Middle frontal gyrus (tissue), 1 donor: ENCODE results near the gene PPHLN1.

Source experiments
- DNase-seq: peaks from one replicate; pipeline ENCODE4 v3.0.0-alpha.2; 2015; ENCODE audit warnings: low spot score; ENCODE audit errors: extremely low spot score

The PPHLN1 gene

GRCh38 chr12:42477941-42478340 is 152.0 kb downstream of the PPHLN1 start:
- DNase-seq: no peak

DNA sequence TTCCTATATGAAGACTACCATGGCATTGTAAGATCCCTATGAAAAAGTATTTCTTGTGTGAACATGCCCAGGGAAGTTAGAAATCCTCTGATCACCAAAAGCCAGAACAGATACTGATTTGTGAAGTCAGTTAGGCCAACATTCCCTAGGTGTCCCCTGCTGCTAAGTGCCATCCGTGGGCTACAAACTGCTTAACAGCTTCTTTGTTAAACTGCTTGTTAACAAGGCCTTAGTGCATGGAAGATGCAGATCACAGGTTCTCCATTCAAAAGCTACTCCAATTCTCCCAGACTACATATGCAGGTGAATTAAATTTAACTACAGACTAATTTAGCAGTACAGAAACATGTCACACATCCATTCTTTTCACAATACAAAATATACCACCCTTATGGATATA is 155.4 kb downstream of the PPHLN1 start:
- no peak for DNase-seq

DNA sequence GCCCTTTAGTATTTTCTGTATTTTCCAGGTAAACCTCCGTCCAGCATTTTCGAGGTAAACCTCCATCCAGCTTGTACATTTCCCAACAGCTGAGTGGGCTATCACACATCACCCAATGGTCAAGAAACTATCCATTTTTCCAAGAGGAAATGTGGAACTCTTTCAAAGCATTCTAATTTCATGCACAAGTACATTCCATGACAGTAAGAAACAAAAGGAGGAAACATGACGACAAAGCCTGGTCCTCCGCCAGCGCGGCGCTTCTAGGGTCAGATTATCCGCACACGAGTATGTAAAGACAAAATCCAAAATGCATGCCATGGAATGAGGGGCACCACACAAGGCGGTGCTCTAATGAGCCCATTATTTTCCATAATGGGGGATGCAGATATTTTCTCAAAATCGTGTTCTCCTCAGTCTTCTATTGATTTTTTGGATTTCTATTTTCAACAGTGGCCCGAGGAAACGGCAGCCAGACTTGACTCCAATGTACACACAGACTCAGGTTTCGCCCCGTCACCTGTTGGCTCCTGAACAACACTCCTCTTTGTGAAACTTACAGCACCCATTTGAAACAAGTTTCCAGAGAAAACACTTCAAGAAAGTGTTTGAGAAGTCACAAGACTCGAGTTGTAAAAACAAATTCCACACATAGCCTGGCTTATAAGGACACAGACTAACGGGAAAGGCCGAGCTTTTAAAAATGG is 156.2 kb downstream of the PPHLN1 start:
- DNase-seq: no peak

GRCh38 chr12:42482748-42483520 is 157.0 kb downstream of the PPHLN1 start:
- no peak for DNase-seq

DNA sequence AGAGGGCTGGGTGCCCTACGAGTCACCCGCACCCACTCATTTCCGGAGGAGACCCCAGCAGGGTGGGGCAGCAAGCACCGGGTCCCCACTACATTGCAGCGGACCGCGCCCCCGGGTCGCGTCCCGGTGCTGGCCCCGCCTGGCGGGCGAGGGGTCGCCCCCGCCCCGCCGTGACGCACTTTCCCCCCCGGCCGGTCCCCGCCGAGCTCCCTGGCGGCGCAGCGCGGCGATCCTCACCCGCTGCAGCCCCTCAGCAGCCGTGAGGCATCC is 157.5 kb downstream of the PPHLN1 start:
- no peak for DNase-seq

DNA sequence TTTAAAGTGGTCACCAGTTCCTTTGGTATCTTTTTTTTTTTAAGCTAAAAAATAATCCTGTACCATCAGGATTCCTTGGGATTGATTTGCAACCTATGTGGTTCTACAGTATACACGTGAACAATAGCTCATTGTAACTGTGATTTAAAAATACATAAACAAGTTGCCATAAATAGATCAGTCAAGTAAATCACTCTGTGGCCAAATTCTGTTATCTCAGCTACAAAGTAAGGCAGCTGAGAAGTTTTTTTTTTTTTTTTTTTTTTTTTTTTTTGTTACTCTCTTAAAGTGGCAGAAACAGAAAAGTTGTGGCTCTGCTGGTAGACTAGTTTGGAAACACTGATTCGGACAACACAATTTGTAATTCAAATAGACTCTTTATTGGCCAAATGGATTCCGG is 159.0 kb downstream of the PPHLN1 start:
- no peak for DNase-seq

- DNase-seq: no peak
These were observed 159.9 kb downstream of the PPHLN1 start for GRCh38 chr12:42485823-42486222.

GRCh38 chr12:42486407-42486806 is 160.4 kb downstream of the PPHLN1 start:
- DNase-seq: no peak

DNA sequence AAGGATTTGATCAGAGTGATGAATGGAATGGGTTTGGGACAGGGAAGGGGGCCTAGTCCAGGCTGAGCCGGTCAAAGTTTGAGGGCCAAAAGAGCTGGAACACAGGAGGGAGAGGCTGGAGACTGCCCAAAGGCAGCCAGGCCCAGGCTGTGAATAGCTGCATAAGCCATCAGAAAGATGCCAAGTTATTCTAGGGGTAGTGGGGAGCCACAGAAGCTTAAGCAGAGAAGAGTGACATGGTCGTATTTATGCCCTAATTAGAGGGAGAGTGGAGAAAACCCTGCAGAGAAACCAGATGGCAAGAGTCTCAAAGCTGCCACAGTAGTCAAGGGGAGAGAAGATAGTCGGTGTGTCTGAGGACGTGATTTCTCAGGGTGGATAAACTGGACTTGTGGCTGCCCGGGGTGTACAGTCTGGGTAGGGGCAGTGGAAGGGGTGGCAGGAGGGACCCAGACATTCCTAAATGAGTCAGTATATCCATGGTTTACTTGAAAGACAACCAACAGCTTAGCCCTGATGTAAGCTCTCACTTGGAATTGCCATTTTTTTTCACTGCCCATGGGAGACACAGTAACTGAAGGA is 164.4 kb downstream of the PPHLN1 start:
- DNase-seq: no peak
